ENCODE data around the gene OR7G2.

DNA sequence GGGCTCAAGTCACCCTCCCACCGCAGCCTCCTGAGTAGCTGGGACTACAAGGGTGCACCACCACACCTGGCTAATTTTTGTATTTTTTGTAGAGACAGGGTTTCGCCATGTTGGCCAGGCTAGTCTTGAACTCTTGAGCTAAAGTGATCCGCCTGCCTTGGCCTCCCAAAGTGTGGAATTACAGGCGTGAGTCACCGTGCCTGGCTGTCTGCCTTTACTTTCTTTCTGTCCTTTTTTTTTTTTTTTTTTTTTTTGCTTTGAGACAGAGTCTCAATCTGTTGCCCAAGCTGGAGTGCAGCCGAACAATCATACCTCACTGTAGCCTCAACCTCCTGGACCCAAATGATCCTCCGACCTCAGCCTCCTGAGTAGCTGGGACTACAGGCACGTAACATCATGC, 45.4 kb downstream of the OR7G2 start:
- TF ChIP-seq SUZ12 (IDR thresholded peaks at IDR 0.05; ENCODE audit: extremely low read depth, insufficient read depth, insufficient read length) (no peak), YY1 (IDR thresholded peaks at IDR 0.05; ENCODE audit: insufficient read depth, insufficient read length) (no peak)
